ENCODE measurements around the gene CDHR5. TPM values are rescaled to one million over a fixed set of nuclear protein-coding genes. Genes with fewer than 3 reads are reported as not detected.

CDHR5 gene
- total RNA-seq, 3 donors from 2014 or later (not counting 1 experiment from before 2014, with no cell fraction given), result not detected

DNA sequence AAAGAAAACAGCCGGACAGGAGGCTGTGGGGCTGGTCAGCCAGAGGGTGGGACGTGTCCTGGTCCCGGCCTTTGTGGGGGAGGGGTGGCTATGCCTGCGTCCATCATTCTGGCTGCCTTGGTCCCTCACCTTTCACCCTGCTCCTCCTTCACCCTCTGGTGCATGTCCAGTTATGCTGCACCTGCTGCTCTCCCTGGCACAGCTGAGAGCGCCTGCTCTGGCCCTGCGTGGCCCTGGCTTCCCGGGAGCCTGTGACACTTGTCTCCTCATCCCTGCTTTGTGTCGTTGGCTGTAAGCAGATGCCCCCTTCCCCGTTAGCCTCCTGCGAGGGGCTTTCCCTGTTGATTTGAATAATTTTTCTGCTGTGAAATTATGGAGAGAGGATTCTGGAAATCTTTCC lies 31.8 kb downstream of the CDHR5 start:
- no peak overlapping the region for H3K27ac ChIP-seq (ENCODE audit: low read length)
- H3K4me3 Mint-ChIP-seq, result no peak overlapping the region
- TF ChIP-seq, protein P1, sequence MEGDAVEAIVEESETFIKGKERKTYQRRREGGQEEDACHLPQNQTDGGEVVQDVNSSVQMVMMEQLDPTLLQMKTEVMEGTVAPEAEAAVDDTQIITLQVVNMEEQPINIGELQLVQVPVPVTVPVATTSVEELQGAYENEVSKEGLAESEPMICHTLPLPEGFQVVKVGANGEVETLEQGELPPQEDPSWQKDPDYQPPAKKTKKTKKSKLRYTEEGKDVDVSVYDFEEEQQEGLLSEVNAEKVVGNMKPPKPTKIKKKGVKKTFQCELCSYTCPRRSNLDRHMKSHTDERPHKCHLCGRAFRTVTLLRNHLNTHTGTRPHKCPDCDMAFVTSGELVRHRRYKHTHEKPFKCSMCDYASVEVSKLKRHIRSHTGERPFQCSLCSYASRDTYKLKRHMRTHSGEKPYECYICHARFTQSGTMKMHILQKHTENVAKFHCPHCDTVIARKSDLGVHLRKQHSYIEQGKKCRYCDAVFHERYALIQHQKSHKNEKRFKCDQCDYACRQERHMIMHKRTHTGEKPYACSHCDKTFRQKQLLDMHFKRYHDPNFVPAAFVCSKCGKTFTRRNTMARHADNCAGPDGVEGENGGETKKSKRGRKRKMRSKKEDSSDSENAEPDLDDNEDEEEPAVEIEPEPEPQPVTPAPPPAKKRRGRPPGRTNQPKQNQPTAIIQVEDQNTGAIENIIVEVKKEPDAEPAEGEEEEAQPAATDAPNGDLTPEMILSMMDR (IDR thresholded peaks at IDR 0.05), result no peak
- peaks cover 71% of the 10 kb centered on the region for H3K36me3 ChIP-seq (ENCODE audit: control insufficient read depth, insufficient read depth, low read length)
- H3K27ac Mint-ChIP-seq, result no peak overlapping the region
- WGBS (ENCODE audit: insufficient coverage), result 96% methylated on average over 10 of the region's 10 CpGs
- intact Hi-C loops (cut with micrococcal nuclease), result no loop called here
- no peaks in the 10 kb centered on the region for H3K27me3 ChIP-seq (ENCODE audit: control insufficient read depth, insufficient read depth, low read length)
- peaks cover 13 to 25% of the 10 kb centered on the region in 2 donors for H3K4me1 Mint-ChIP-seq
- H3K9me3 Mint-ChIP-seq, result no peaks in the 10 kb centered on the region
- no peak for DNase-seq
- no peaks in the 10 kb centered on the region for H3K9me3 ChIP-seq (ENCODE audit: control insufficient read depth, insufficient read depth, low read length)
- no peak overlapping the region for H3K4me3 ChIP-seq (ENCODE audit: low read length)
- no peak for ATAC-seq
- no peaks in the 10 kb centered on the region for H3K27me3 Mint-ChIP-seq (ENCODE audit: low read depth in 2 of 2)
- peaks cover 15% of the 10 kb centered on the region for H3K4me1 ChIP-seq (ENCODE audit: control insufficient read depth, insufficient read depth, low read length)
- H3K36me3 Mint-ChIP-seq, result peaks cover 8% of the 10 kb centered on the region

DNA sequence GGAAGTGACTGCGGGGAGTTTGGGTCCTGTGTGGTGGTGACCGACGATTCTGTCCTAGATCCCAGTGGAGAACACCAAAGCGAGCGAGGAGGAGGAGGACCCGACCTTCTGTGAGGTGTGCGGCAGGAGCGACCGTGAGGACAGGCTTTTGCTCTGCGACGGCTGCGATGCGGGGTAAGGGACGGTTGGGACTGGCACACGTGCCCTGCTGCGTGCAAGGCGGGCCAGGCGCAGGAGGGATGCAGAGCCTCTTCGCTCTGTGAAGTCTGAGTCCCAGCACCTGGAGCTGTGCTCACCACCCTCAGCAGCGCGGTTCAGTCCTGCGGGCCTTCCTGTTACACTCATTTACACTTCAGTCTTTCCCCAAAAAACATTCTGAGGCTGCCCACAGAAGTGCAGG lies 32.3 kb downstream of the CDHR5 start:
- no peaks in the 10 kb centered on the region for H3K9me3 ChIP-seq (ENCODE audit: control insufficient read depth, insufficient read depth, low read length)
- DNase-seq, result no peak
- Mint-ChIP-seq H3K27ac (no peak overlapping the region), H3K36me3 (peaks cover 8% of the 10 kb centered on the region), H3K27me3 (ENCODE audit: low read depth in 2 of 2) (no peaks in the 10 kb centered on the region), H3K4me1 (peaks cover 17 to 29% of the 10 kb centered on the region in 2 donors), H3K4me3 (no peak overlapping the region), H3K9me3 (no peaks in the 10 kb centered on the region)
- TF ChIP-seq, protein P1 (IDR thresholded peaks at IDR 0.05), result no peak
- intact Hi-C loops (cut with micrococcal nuclease), result no loop called here
- H3K36me3 ChIP-seq (ENCODE audit: control insufficient read depth, insufficient read depth, low read length), result peaks cover 69% of the 10 kb centered on the region
- no peaks in the 10 kb centered on the region for H3K27me3 ChIP-seq (ENCODE audit: control insufficient read depth, insufficient read depth, low read length)
- peaks cover 19% of the 10 kb centered on the region for H3K4me1 ChIP-seq (ENCODE audit: control insufficient read depth, insufficient read depth, low read length)
- WGBS (ENCODE audit: insufficient coverage), result 98% methylated on average over 22 of the region's 22 CpGs
- H3K4me3 ChIP-seq (ENCODE audit: low read length), result no peak overlapping the region
- no peak for ATAC-seq
- no peak overlapping the region for H3K27ac ChIP-seq (ENCODE audit: low read length)

DNA sequence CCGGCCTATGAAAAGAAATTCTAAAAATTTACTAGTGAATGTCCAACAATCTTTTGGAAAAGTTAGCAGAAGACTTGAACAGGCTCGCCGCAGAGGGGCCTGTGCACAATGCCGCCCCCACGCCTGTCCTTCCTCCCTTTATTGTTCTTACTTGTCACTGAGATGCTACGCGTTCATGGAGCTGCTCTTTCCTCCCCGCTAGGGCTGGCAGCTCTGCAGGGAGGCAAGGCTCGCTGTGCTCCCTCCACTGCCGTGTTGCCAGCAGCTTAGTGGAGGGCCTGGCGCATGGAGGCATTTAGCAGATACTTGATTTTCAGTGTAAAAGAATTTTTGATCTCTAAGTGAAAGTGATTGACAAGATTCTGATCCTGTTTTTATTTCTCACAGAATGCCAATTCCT lies 33.8 kb downstream of the CDHR5 start:
- TF ChIP-seq, protein P1 (IDR thresholded peaks at IDR 0.05), result no peak
- Mint-ChIP-seq H3K9me3 (no peaks in the 10 kb centered on the region), H3K36me3 (peaks cover 8% of the 10 kb centered on the region), H3K4me3 (no peak overlapping the region), H3K27ac (no peak overlapping the region), H3K4me1 (peaks cover 16 to 34% of the 10 kb centered on the region in 2 donors), H3K27me3 (ENCODE audit: low read depth in 2 of 2) (no peaks in the 10 kb centered on the region)
- Histone ChIP-seq H3K4me3 (ENCODE audit: low read length) (no peak overlapping the region), H3K9me3 (ENCODE audit: control insufficient read depth, insufficient read depth, low read length) (no peaks in the 10 kb centered on the region), H3K27ac (ENCODE audit: low read length) (no peak overlapping the region), H3K27me3 (ENCODE audit: control insufficient read depth, insufficient read depth, low read length) (no peaks in the 10 kb centered on the region), H3K36me3 (ENCODE audit: control insufficient read depth, insufficient read depth, low read length) (peaks cover 64% of the 10 kb centered on the region), H3K4me1 (ENCODE audit: control insufficient read depth, insufficient read depth, low read length) (peaks cover 15% of the 10 kb centered on the region)
- intact Hi-C loops (cut with micrococcal nuclease), result no loop called here
- DNase-seq (no peak), ATAC-seq (no peak)
- WGBS (ENCODE audit: insufficient coverage), result 81% methylated on average over 11 of the region's 11 CpGs

DNA sequence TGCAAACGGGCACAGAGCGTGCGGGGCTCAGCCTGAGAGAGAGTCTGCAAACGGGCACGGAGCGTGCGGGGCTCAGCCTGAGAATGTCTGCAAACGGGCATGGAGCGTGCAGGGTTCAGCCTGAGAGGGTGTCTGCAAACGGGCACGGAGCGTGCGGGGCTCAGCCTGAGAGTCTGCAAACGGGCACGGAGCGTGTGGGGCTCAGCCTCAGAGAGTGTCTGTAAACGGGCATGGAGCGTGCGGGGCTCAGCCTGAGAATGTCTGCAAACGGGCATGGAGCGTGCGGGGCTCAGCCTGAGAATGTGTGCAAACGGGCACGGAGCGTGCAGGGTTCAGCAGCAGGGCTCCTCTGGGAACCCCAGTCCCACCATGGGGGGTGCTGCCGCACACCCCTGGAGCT lies 35.0 kb downstream of the CDHR5 start:
- H3K27ac Mint-ChIP-seq, result peak overlapping the region in 1 of 2 donors; percentile 31
- no peak for ATAC-seq
- no peak overlapping the region for H3K4me3 Mint-ChIP-seq
- H3K27me3 ChIP-seq (ENCODE audit: control insufficient read depth, insufficient read depth, low read length), result no peaks in the 10 kb centered on the region
- H3K36me3 ChIP-seq (ENCODE audit: control insufficient read depth, insufficient read depth, low read length), result peaks cover 57% of the 10 kb centered on the region
- H3K4me1 ChIP-seq (ENCODE audit: control insufficient read depth, insufficient read depth, low read length), result peaks cover 14% of the 10 kb centered on the region
- H3K9me3 Mint-ChIP-seq, result no peaks in the 10 kb centered on the region
- H3K4me3 ChIP-seq (ENCODE audit: low read length), result no peak overlapping the region
- H3K9me3 ChIP-seq (ENCODE audit: control insufficient read depth, insufficient read depth, low read length), result no peaks in the 10 kb centered on the region
- H3K27ac ChIP-seq (ENCODE audit: low read length), result no peak overlapping the region
- intact Hi-C loops (cut with micrococcal nuclease), result no loop called here
- H3K36me3 Mint-ChIP-seq, result peaks cover 8% of the 10 kb centered on the region
- 93% methylated on average over 26 of the region's 26 CpGs for WGBS (ENCODE audit: insufficient coverage)
- TF ChIP-seq, protein P1 (IDR thresholded peaks at IDR 0.05), result no peak
- no peaks in the 10 kb centered on the region for H3K27me3 Mint-ChIP-seq (ENCODE audit: low read depth in 2 of 2)
- H3K4me1 Mint-ChIP-seq, result peaks cover 16 to 33% of the 10 kb centered on the region in 2 donors
- no peak for DNase-seq

Measured in natural killer cell (primary cell).